Neural cell (in vitro differentiated cells): Measurements from ENCODE around the gene LRP1-AS. TPM values are rescaled to one million over a fixed set of nuclear protein-coding genes. Genes with fewer than 3 reads are reported as not detected.
A peak's percentile ranks its signal among the peaks of the same experiment; 100 is the strongest.

Experiments used
- H2AFZ ChIP-seq: fragments of 200-600, 300-800 bp; sonication (generic), shearing (Covaris generic); 2 replicates; pipeline ENCODE4 v1.6.0; 2014; ENCODE audit warnings: low read depth, mild to moderate bottlenecking, antibody characterized with exemption, low read length, moderate library complexity
- H3F3A ChIP-seq: fragments of 200-600 bp; shearing (Covaris generic); 2 replicates; pipeline ENCODE4 v1.6.1; 2016; ENCODE audit warnings: mild to moderate bottlenecking, moderate library complexity, mixed read lengths, antibody characterized with exemption, low read length; ENCODE audit not compliant: insufficient read depth, poor library complexity, severe bottlenecking
- H3K27ac ChIP-seq: fragments of 200-600, 300-800 bp; sonication (generic), shearing (Covaris generic); 2 replicates; pipeline ENCODE4 v1.5.1; 2014; ENCODE audit warnings: mild to moderate bottlenecking, low read length, moderate library complexity
- H3K27me3 ChIP-seq: fragments of 300-800, 200-600 bp; sonication (generic), shearing (Covaris generic); 2 replicates; pipeline ENCODE4 v1.6.0; 2014; ENCODE audit warnings: mild to moderate bottlenecking, low read depth, low read length, moderate library complexity; ENCODE audit not compliant: insufficient read depth
- H3K36me3 ChIP-seq: fragments of 300-800, 200-600 bp; sonication (generic), shearing (Covaris generic); 2 replicates; pipeline ENCODE4 v1.5.1; 2014; ENCODE audit warnings: mild to moderate bottlenecking, antibody characterized with exemption, low read length, moderate library complexity; ENCODE audit not compliant: insufficient read depth
- H3K4me2 ChIP-seq: fragments of 300-800, 200-600 bp; sonication (generic), shearing (Covaris generic); 2 replicates; pipeline ENCODE4 v1.6.0; 2014; ENCODE audit warnings: mild to moderate bottlenecking, low read length
- H3K4me3 ChIP-seq: fragments of 300-800, 200-600 bp; sonication (generic), shearing (Covaris generic); 2 replicates; pipeline ENCODE4 v1.5.1; 2014; ENCODE audit warnings: mild to moderate bottlenecking, low read length, moderate library complexity
- H3K79me2 ChIP-seq: fragments of 200-600 bp; shearing (Covaris generic); replicated peaks from 2 replicates; pipeline ENCODE4 v1.6.0; 2014; ENCODE audit warnings: mild to moderate bottlenecking, low read length, moderate library complexity; ENCODE audit not compliant: insufficient read depth
- H3K9ac ChIP-seq: fragments of 300-800, 200-600 bp; sonication (generic), shearing (Covaris generic); 2 replicates; pipeline ENCODE4 v1.6.1; 2016; ENCODE audit warnings: mild to moderate bottlenecking, low read length, mixed read lengths
- H3K9me2 ChIP-seq: fragments of 200-600 bp; shearing (Covaris generic); 2 replicates; pipeline ENCODE4 v1.6.1; 2016; ENCODE audit warnings: mild to moderate bottlenecking, low read length, mixed read lengths; ENCODE audit not compliant: insufficient read depth
- H3K9me3 ChIP-seq: fragments of 200-600, 300-800 bp; sonication (generic), shearing (Covaris generic); 2 replicates; pipeline ENCODE4 v1.6.1; 2016; ENCODE audit warnings: mild to moderate bottlenecking, mixed run types, low read length, moderate library complexity, mixed read lengths
- H4K20me1 ChIP-seq: fragments of 200-600 bp; shearing (Covaris generic); 2 replicates; pipeline ENCODE4 v1.6.1; 2016; ENCODE audit warnings: mild to moderate bottlenecking, mixed run types; ENCODE audit not compliant: insufficient read depth
- EP300 ChIP-seq: fragments of 450-650 bp; conservative IDR thresholded peaks from 2 replicates; pipeline ENCODE4 v1.6.1; 2014; ENCODE audit warnings: antibody characterized with exemption, mild to moderate bottlenecking, moderate library complexity; ENCODE audit not compliant: poor library complexity, severe bottlenecking
- EZH2 ChIP-seq: fragments of 200-600, 300-800 bp; shearing (Covaris generic), sonication (generic); IDR thresholded peaks from 2 replicates; pipeline ENCODE4 v1.6.1; 2014; ENCODE audit warnings: antibody characterized with exemption, low read length, borderline replicate concordance, mild to moderate bottlenecking; ENCODE audit not compliant: insufficient read depth, poor library complexity, severe bottlenecking
- MXI1 ChIP-seq: fragments of 450-650 bp; conservative IDR thresholded peaks from 2 replicates; pipeline ENCODE4 v1.6.1; 2014; ENCODE audit warnings: antibody characterized with exemption, mild to moderate bottlenecking; ENCODE audit not compliant: poor library complexity, severe bottlenecking
- POLR2AphosphoS5 ChIP-seq: IDR thresholded peaks from 2 replicates; pipeline ENCODE4 v1.6.1; 2012
- RAD21 ChIP-seq: fragments of 450-650 bp; conservative IDR thresholded peaks from 2 replicates; pipeline ENCODE4 v1.6.1; 2014; ENCODE audit warnings: antibody characterized with exemption, mild to moderate bottlenecking, moderate library complexity
- REST ChIP-seq: IDR thresholded peaks from 2 replicates; pipeline ENCODE4 v1.6.1; 2012; ENCODE audit warnings: borderline replicate concordance
- SMC3 ChIP-seq: fragments of 450-650 bp; conservative IDR thresholded peaks from 2 replicates; pipeline ENCODE4 v1.6.1; 2014; ENCODE audit warnings: antibody characterized with exemption, mild to moderate bottlenecking, moderate library complexity; ENCODE audit not compliant: poor library complexity
- TAF1 ChIP-seq: IDR thresholded peaks from 2 replicates; pipeline ENCODE4 v1.6.1; 2012; ENCODE audit warnings: low read depth
- polyA plus RNA-seq: library from polyadenylated mRNA; depleted of rRNA; stranded (reverse); fragments of >200 nt; gene quantifications from 2 replicates; pipeline ENCODE4 v1.2.3, GENCODE V29; 2014
- TF ChIP-seq, protein P1 (sequence below): fragments of 450-650 bp; IDR thresholded peaks from 2 replicates; pipeline ENCODE4 v1.5.1; 2014; ENCODE audit warnings: antibody characterized with exemption, mild to moderate bottlenecking, moderate library complexity; ENCODE audit not compliant: poor library complexity, severe bottlenecking

The LRP1-AS gene
- polyA plus RNA-seq, 1 donor from 2014 or later: not detected

DNA sequence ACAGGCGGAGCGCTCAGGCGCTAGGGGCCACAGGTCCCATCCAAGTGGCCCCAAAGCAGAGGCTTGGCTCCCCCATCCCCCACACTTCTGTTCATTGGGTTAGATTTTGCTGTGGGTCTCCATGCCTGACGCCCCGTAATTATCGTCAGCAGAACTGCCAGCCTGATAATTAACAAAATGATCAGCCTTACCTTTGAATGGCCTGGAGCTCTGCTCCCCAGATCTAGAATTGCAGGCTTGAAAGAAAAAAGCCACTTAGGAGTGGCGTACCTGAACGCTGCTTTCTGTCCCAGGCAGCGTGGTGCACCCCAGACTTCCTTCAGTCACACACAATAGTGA lies 28.7 kb upstream of the LRP1-AS start:
- TF ChIP-seq SMC3 (no peak), EP300 (no peak), POLR2AphosphoS5 (no peak), RAD21 (no peak), REST (no peak), MXI1 (no peak)
- TF ChIP-seq, protein P1, sequence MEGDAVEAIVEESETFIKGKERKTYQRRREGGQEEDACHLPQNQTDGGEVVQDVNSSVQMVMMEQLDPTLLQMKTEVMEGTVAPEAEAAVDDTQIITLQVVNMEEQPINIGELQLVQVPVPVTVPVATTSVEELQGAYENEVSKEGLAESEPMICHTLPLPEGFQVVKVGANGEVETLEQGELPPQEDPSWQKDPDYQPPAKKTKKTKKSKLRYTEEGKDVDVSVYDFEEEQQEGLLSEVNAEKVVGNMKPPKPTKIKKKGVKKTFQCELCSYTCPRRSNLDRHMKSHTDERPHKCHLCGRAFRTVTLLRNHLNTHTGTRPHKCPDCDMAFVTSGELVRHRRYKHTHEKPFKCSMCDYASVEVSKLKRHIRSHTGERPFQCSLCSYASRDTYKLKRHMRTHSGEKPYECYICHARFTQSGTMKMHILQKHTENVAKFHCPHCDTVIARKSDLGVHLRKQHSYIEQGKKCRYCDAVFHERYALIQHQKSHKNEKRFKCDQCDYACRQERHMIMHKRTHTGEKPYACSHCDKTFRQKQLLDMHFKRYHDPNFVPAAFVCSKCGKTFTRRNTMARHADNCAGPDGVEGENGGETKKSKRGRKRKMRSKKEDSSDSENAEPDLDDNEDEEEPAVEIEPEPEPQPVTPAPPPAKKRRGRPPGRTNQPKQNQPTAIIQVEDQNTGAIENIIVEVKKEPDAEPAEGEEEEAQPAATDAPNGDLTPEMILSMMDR: peak; percentile 4
- peaks cover 9% of the 10 kb centered on the region for H3K36me3 ChIP-seq
- H4K20me1 ChIP-seq: no peaks in the 10 kb centered on the region
- no peak overlapping the region for H2AFZ ChIP-seq
- no peak overlapping the region for H3K9ac ChIP-seq
- no peaks in the 10 kb centered on the region for H3K9me2 ChIP-seq
- H3K27me3 ChIP-seq: no peaks in the 10 kb centered on the region
- no peaks in the 10 kb centered on the region for H3K9me3 ChIP-seq
- H3K27ac ChIP-seq: no peak overlapping the region
- no peaks in the 10 kb centered on the region for H3F3A ChIP-seq
- H3K4me2 ChIP-seq: no peak overlapping the region
- H3K79me2 ChIP-seq: no peaks in the 10 kb centered on the region
- H3K4me3 ChIP-seq: no peak overlapping the region

DNA sequence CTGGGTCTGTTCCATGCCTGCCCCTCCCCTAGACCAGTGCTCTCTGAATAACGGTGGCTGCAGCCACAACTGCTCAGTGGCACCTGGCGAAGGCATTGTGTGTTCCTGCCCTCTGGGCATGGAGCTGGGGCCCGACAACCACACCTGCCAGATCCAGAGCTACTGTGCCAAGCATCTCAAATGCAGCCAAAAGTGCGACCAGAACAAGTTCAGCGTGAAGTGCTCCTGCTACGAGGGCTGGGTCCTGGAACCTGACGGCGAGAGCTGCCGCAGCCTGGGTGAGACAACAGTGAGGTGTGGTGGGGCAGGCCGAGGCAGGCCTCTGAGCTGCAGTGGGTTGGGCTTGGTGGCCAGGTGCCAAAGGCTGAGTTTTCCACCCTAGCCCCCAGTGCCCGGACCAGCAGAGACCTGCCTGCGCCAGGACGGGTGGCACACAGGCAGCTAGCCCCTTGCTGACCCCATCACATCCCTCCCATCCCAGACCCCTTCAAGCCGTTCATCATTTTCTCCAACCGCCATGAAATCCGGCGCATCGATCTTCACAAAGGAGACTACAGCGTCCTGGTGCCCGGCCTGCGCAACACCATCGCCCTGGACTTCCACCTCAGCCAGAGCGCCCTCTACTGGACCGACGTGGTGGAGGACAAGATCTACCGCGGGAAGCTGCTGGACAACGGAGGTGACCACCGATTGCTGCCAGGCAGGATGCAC lies 28.2 kb upstream of the LRP1-AS start:
- no peaks in the 10 kb centered on the region for H3K27me3 ChIP-seq
- H3K4me2 ChIP-seq: no peak overlapping the region
- no peak overlapping the region for H3K27ac ChIP-seq
- no peaks in the 10 kb centered on the region for H3F3A ChIP-seq
- peaks cover 9% of the 10 kb centered on the region for H3K36me3 ChIP-seq
- H3K9me3 ChIP-seq: no peaks in the 10 kb centered on the region
- H3K79me2 ChIP-seq: no peaks in the 10 kb centered on the region
- H3K4me3 ChIP-seq: no peak overlapping the region
- TF ChIP-seq RAD21: no peak
- no peak for TF ChIP-seq SMC3
- no peak for TF ChIP-seq REST
- TF ChIP-seq, protein P1: peak; percentile 56
- no peak for TF ChIP-seq TAF1
- no peak for TF ChIP-seq MXI1
- TF ChIP-seq EP300: no peak
- TF ChIP-seq EZH2: no peak
- no peaks in the 10 kb centered on the region for H3K9me2 ChIP-seq
- H4K20me1 ChIP-seq: no peaks in the 10 kb centered on the region
- H2AFZ ChIP-seq: no peak overlapping the region
- no peak overlapping the region for H3K9ac ChIP-seq
